AG04450 (cell line): ENCODE data around the gene TMEM255A. TPM values are rescaled to one million over a fixed set of nuclear protein-coding genes. Genes with fewer than 3 reads are reported as not detected.

Experiments
- CTCF ChIA-PET: fragments of 300-600, 350-600 bp; formaldehyde crosslinking; extraction: SDS; loops from one replicate; lab custom pipeline; 2022; ENCODE audit warnings: antibody characterized with exemption, inconsistent platforms; lab: Charles Lee
- POLR2A ChIA-PET: fragments of 350-600 bp; formaldehyde crosslinking; extraction: SDS; loops from one replicate; lab custom pipeline; 2021; ENCODE audit warnings: antibody characterized with exemption, inconsistent platforms; lab: Yijun Ruan, JAX
- DNase-seq: peaks from one replicate; pipeline ENCODE4 v3.0.0-alpha.2; 2011; ENCODE audit warnings: low read depth, low spot score
- H3K27ac ChIP-seq: one replicate; pipeline ENCODE4 v1.5.1; 2012; ENCODE audit warnings: low read depth, low read length, control low read depth
- H3K27me3 ChIP-seq: one replicate; pipeline ENCODE4 v1.6.0; 2012; ENCODE audit warnings: low read length; ENCODE audit not compliant: control insufficient read depth, insufficient read depth
- H3K4me3 ChIP-seq: 2 replicates; pipeline ENCODE4 v1.5.1; 2011; ENCODE audit warnings: mild to moderate bottlenecking, low read depth, low read length, control low read depth
- H3K9me3 ChIP-seq: 2 replicates; pipeline ENCODE4 v1.5.1; 2012; ENCODE audit warnings: low read length; ENCODE audit not compliant: control insufficient read depth, insufficient read depth
- CTCF ChIP-seq: IDR thresholded peaks from 2 replicates; pipeline ENCODE4 v1.5.1; 2011; ENCODE audit warnings: low read depth, low read length, control low read depth, inconsistent platforms
- polyA plus RNA-seq: library from polyadenylated mRNA; depleted of rRNA; stranded (reverse); fragments of >200 nt; gene quantifications from 2 replicates; pipeline ENCODE4 v1.2.3, GENCODE V29; 2011

TMEM255A gene
- polyA plus RNA-seq, 1 experiment, result 0.04 TPM

GRCh38 chrX:120291211-120291610, 20.1 kb downstream of the TMEM255A start:
- ChIA-PET CTCF (no interaction called here), POLR2A (no interaction called here)
- H3K27ac ChIP-seq, result no peak overlapping the region
- H3K27me3 ChIP-seq, result no peaks in the 10 kb centered on the region
- no peaks in the 10 kb centered on the region for H3K9me3 ChIP-seq
- no peak for TF ChIP-seq CTCF
- H3K4me3 ChIP-seq, result no peak overlapping the region
- DNase-seq, result no peak

- TF ChIP-seq CTCF, result no peak
- no peak overlapping the region for H3K4me3 ChIP-seq
These were observed 21.2 kb downstream of the TMEM255A start for GRCh38 chrX:120290107-120290506.

GRCh38 chrX:120287513-120288112, 23.6 kb downstream of the TMEM255A start:
- CTCF ChIA-PET, result interaction anchor here (0.5 kb wide), 1 partner anchor 193 kb away, joined by 3 read pairs; no protein-coding TSS in a partner anchor
- no peak for TF ChIP-seq CTCF
- H3K9me3 ChIP-seq, result no peaks in the 10 kb centered on the region
- POLR2A ChIA-PET, result no interaction called here
- H3K27ac ChIP-seq, result no peak overlapping the region
- H3K27me3 ChIP-seq, result no peaks in the 10 kb centered on the region
- H3K4me3 ChIP-seq, result no peak overlapping the region
- no peak for DNase-seq

More at GRCh38 chrX:120290107-120290506, 21.2 kb downstream of the TMEM255A start:
- H3K27me3 ChIP-seq, result no peaks in the 10 kb centered on the region
- CTCF ChIA-PET, result no interaction called here
- no peak for DNase-seq
- POLR2A ChIA-PET, result no interaction called here
- H3K27ac ChIP-seq, result no peak overlapping the region
- no peaks in the 10 kb centered on the region for H3K9me3 ChIP-seq

- Histone ChIP-seq H3K9me3 (no peaks in the 10 kb centered on the region), H3K4me3 (no peak overlapping the region), H3K27me3 (no peaks in the 10 kb centered on the region), H3K27ac (no peak overlapping the region)
- POLR2A ChIA-PET, result no interaction called here
- CTCF ChIA-PET, result no interaction called here
- no peak for TF ChIP-seq CTCF
- DNase-seq, result no peak
These were observed 24.3 kb downstream of the TMEM255A start for GRCh38 chrX:120286733-120287512.

GRCh38 chrX:120282697-120283096, 28.6 kb downstream of the TMEM255A start:
- ChIA-PET CTCF (no interaction called here), POLR2A (no interaction called here)
- no peak for DNase-seq
- no peak overlapping the region for H3K27ac ChIP-seq
- TF ChIP-seq CTCF, result no peak
- H3K4me3 ChIP-seq, result no peak overlapping the region
- peaks cover 2% of the 10 kb centered on the region for H3K27me3 ChIP-seq
- no peaks in the 10 kb centered on the region for H3K9me3 ChIP-seq
